Measurements from ENCODE around the gene IPMK. TPM values are rescaled to one million over a fixed set of nuclear protein-coding genes. Genes with fewer than 3 reads are reported as not detected.

IPMK gene
- total and polyA plus RNA-seq, 4 donors = 2.6 to 16.7 (median 5.0) TPM

DNA sequence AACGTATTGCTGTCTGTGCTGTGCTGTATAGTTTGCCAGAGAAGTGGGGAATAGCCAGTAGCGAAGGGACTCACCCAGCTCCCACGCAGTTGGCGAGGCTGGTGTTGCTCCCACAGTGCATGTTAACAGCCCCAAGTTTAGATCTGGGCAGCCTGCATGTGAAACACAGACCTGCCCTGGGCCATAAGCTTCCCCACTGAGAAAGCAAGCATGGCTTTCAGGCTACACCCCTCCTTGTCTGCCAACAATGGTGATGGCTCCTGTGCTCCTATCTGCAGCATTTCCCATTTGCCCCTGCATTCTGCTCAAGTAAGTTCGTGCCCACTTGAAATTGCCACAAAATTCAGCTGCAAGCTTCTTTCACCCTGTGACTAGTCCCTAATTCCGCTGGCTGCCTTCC, 57.5 kb downstream of the IPMK start:
- Histone ChIP-seq H3K27me3 (ENCODE audit: control insufficient read depth in 3 of 3, insufficient read depth in 3 of 3, low read length in 2 of 3) (no peaks in the 10 kb centered on the region), H3K27ac (ENCODE audit: low read depth in 1 of 2, low read length in 1 of 2) (no peak overlapping the region), H3K9ac (ENCODE audit: insufficient read depth in 1 of 2, low read length in 2 of 2) (no peak overlapping the region), H3K4me1 (ENCODE audit: control insufficient read depth in 5 of 5, insufficient read depth in 5 of 5, low read length in 5 of 5) (no peaks in the 10 kb centered on the region), H3K9me3 (ENCODE audit: control insufficient read depth in 4 of 4, insufficient read depth in 3 of 4, low read length in 3 of 4) (peaks cover 0 to 2% (median 0%) of the 10 kb centered on the region in 4 donors), H3K4me3 (no peak overlapping the region), H3K36me3 (ENCODE audit: control insufficient read depth in 4 of 4, insufficient read depth in 4 of 4, low read length in 4 of 4) (peaks cover 0 to 4% (median 3%) of the 10 kb centered on the region in 4 donors)
- ATAC-seq (ENCODE audit: insufficient read depth, low FRiP score) (no peak), DNase-seq (no peak)
- 95 to 98% methylated on average over 6 of the region's 6 CpGs for WGBS, 2 donors
- TF ChIP-seq, protein P1, sequence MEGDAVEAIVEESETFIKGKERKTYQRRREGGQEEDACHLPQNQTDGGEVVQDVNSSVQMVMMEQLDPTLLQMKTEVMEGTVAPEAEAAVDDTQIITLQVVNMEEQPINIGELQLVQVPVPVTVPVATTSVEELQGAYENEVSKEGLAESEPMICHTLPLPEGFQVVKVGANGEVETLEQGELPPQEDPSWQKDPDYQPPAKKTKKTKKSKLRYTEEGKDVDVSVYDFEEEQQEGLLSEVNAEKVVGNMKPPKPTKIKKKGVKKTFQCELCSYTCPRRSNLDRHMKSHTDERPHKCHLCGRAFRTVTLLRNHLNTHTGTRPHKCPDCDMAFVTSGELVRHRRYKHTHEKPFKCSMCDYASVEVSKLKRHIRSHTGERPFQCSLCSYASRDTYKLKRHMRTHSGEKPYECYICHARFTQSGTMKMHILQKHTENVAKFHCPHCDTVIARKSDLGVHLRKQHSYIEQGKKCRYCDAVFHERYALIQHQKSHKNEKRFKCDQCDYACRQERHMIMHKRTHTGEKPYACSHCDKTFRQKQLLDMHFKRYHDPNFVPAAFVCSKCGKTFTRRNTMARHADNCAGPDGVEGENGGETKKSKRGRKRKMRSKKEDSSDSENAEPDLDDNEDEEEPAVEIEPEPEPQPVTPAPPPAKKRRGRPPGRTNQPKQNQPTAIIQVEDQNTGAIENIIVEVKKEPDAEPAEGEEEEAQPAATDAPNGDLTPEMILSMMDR (IDR thresholded peaks at IDR 0.05; ENCODE audit: control extremely low read depth, extremely low read depth) = no peak

DNA sequence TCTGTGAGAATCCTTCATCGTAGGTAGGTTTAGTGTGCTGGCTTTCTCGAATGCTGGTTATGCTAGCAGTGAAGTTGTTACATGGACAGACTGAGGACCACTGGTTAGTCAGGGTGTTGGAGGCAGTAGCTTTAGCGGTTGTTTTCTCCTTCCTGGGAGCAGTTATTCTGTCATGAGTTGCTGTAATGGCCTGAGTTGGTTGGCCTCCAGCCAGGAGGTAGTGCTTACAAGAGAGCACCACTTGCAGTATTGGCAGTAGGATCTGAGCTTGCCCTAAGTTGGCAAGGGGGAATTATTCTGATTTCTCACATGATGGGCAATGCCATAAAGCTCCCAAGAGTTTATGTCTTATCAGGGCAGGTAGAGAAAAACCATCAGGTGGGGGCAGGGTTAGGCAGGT, 58.0 kb downstream of the IPMK start:
- DNase-seq = peak; percentile 17 to 47 (median 32)
- Histone ChIP-seq H3K27me3 (ENCODE audit: control insufficient read depth in 3 of 3, insufficient read depth in 3 of 3, low read length in 2 of 3) (no peaks in the 10 kb centered on the region), H3K9me3 (ENCODE audit: control insufficient read depth in 4 of 4, insufficient read depth in 3 of 4, low read length in 3 of 4) (peaks cover 0 to 2% (median 0%) of the 10 kb centered on the region in 4 donors), H3K4me1 (ENCODE audit: control insufficient read depth in 5 of 5, insufficient read depth in 5 of 5, low read length in 5 of 5) (no peaks in the 10 kb centered on the region), H3K4me3 (no peak overlapping the region), H3K9ac (ENCODE audit: insufficient read depth in 1 of 2, low read length in 2 of 2) (no peak overlapping the region), H3K36me3 (ENCODE audit: control insufficient read depth in 4 of 4, insufficient read depth in 4 of 4, low read length in 4 of 4) (peaks cover 0 to 4% (median 3%) of the 10 kb centered on the region in 4 donors), H3K27ac (ENCODE audit: low read depth in 1 of 2, low read length in 1 of 2) (no peak overlapping the region)
- TF ChIP-seq, protein P1 (IDR thresholded peaks at IDR 0.05; ENCODE audit: control extremely low read depth, extremely low read depth) = no peak
- WGBS, 2 donors = 92 to 100% methylated on average over 3 of the region's 3 CpGs
- no peak for ATAC-seq (ENCODE audit: insufficient read depth, low FRiP score)

DNA sequence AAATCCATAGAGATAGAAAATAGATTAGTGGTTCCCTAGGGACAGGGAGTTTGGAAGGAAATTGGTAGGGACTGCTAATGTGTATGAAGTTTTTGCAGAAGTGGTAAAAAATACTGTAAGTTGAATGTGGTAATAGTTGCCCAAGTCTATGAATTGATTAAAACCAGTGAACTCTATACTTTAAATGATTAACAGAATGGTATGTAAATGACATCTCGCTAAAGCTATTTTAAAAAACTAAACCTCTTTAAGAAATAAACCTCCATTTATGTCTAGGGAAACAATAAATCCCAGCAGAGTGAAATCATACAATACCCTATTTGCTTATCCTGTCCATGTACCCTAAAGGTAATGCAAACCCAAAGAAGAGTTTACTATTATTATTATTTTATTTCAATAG, 61.4 kb downstream of the IPMK start:
- TF ChIP-seq, protein P1 (IDR thresholded peaks at IDR 0.05; ENCODE audit: control extremely low read depth, extremely low read depth) = no peak
- peaks cover 0 to 5% (median 3%) of the 10 kb centered on the region in 4 donors for H3K36me3 ChIP-seq (ENCODE audit: control insufficient read depth in 4 of 4, insufficient read depth in 4 of 4, low read length in 4 of 4)
- 96 to 100% methylated on average over 1 of the region's 1 CpG for WGBS, 2 donors

GRCh38 chr10:58201704-58202103, 66.0 kb downstream of the IPMK start:
- no peak overlapping the region for H3K27ac ChIP-seq (ENCODE audit: low read depth in 1 of 2, low read length in 1 of 2)
- TF ChIP-seq, protein P1 (IDR thresholded peaks at IDR 0.05; ENCODE audit: control extremely low read depth, extremely low read depth) = no peak
- ATAC-seq (ENCODE audit: insufficient read depth, low FRiP score) (no peak), DNase-seq (no peak)
- no peak overlapping the region for H3K9ac ChIP-seq (ENCODE audit: insufficient read depth in 1 of 2, low read length in 2 of 2)
- H3K9me3 ChIP-seq (ENCODE audit: control insufficient read depth in 4 of 4, insufficient read depth in 3 of 4, low read length in 3 of 4) = no peaks in the 10 kb centered on the region
- no peaks in the 10 kb centered on the region for H3K27me3 ChIP-seq (ENCODE audit: control insufficient read depth in 3 of 3, insufficient read depth in 3 of 3, low read length in 2 of 3)
- H3K36me3 ChIP-seq (ENCODE audit: control insufficient read depth in 4 of 4, insufficient read depth in 4 of 4, low read length in 4 of 4) = peaks cover 0 to 5% (median 3%) of the 10 kb centered on the region in 4 donors
- no peaks in the 10 kb centered on the region for H3K4me1 ChIP-seq (ENCODE audit: control insufficient read depth in 5 of 5, insufficient read depth in 5 of 5, low read length in 5 of 5)
- WGBS, 2 donors = 96% methylated on average over 2 of the region's 2 CpGs
- H3K4me3 ChIP-seq = no peak overlapping the region

More for the DNA sequence above, 61.4 kb downstream of the IPMK start:
- Histone ChIP-seq H3K9ac (ENCODE audit: insufficient read depth in 1 of 2, low read length in 2 of 2) (no peak overlapping the region), H3K4me1 (ENCODE audit: control insufficient read depth in 5 of 5, insufficient read depth in 5 of 5, low read length in 5 of 5) (no peaks in the 10 kb centered on the region), H3K9me3 (ENCODE audit: control insufficient read depth in 4 of 4, insufficient read depth in 3 of 4, low read length in 3 of 4) (peaks cover 0 to 2% (median 0%) of the 10 kb centered on the region in 4 donors), H3K27me3 (ENCODE audit: control insufficient read depth in 3 of 3, insufficient read depth in 3 of 3, low read length in 2 of 3) (no peaks in the 10 kb centered on the region), H3K4me3 (no peak overlapping the region), H3K27ac (ENCODE audit: low read depth in 1 of 2, low read length in 1 of 2) (no peak overlapping the region)
- no peak for DNase-seq
- no peak for ATAC-seq (ENCODE audit: insufficient read depth, low FRiP score)
